ENCODE measurements around the gene PAGR1.
A peak's percentile ranks its signal among the peaks of the same experiment; 100 is the strongest.
"Not testable (repeated sequence)": the region's sequence is repeated elsewhere in the genome, so short reads cannot be mapped to it uniquely, and the experiment has no call there.

PAGR1 gene

GRCh38 chr16:29815793-29816693, at the start of gene PAGR1:
TSS of gene PAGR1 (plus strand) at chr16:29816152. CDS start at chr16:29816526, 374 bp downstream.
- peak; percentile 98 to 99 for DNase-seq

- DNase-seq: no peak
These were observed 49.4 kb upstream of the PAGR1 start for GRCh38 chr16:29766571-29766970.

- DNase-seq: no peak
These were observed 48.9 kb upstream of the PAGR1 start for GRCh38 chr16:29767062-29767461.

- DNase-seq: no peak
These were observed 46.4 kb upstream of the PAGR1 start for GRCh38 chr16:29769507-29769906.

GRCh38 chr16:29770250-29770929, 45.6 kb upstream of the PAGR1 start:
- no peak for DNase-seq

- DNase-seq: not testable (repeated sequence)
These were observed 43.6 kb upstream of the PAGR1 start for GRCh38 chr16:29772330-29772729.

GRCh38 chr16:29774730-29775129, 41.2 kb upstream of the PAGR1 start:
- DNase-seq: no peak

GRCh38 chr16:29775742-29776408, 40.1 kb upstream of the PAGR1 start:
- DNase-seq: no peak

- no peak for DNase-seq
These were observed 38.2 kb upstream of the PAGR1 start, which contains the start of gene ZG16 for GRCh38 chr16:29777576-29778350. TSS of gene ZG16 (plus strand) at chr16:29778256. CDS start at chr16:29779267, 1,011 bp downstream.

- no peak for DNase-seq
These were observed 36.5 kb upstream of the PAGR1 start for GRCh38 chr16:29779474-29779873.

- DNase-seq: not testable (repeated sequence)
These were observed 32.6 kb upstream of the PAGR1 start for GRCh38 chr16:29783094-29783953.

- no peak for DNase-seq
These were observed 31.8 kb upstream of the PAGR1 start for GRCh38 chr16:29784157-29784556.

- peak; percentile 62 to 86 for DNase-seq
These were observed 31.0 kb upstream of the PAGR1 start for GRCh38 chr16:29784901-29785500.

GRCh38 chr16:29787155-29787554, 28.8 kb upstream of the PAGR1 start:
- not testable (repeated sequence) for DNase-seq

GRCh38 chr16:29789775-29790182, 26.2 kb upstream of the PAGR1 start:
- no peak for DNase-seq

GRCh38 chr16:29790183-29790948, 25.6 kb upstream of the PAGR1 start, which contains the start of gene KIF22:
TSS of gene KIF22 (plus strand) at chr16:29790751. CDS start at chr16:29790760, 9 bp downstream.
- peak; percentile 99 to 100 for DNase-seq

GRCh38 chr16:29790949-29791844, 24.8 kb upstream of the PAGR1 start:
- no peak for DNase-seq

GRCh38 chr16:29791845-29792807, 23.8 kb upstream of the PAGR1 start:
- no peak for DNase-seq
